Ramos (cell line): Measurements from ENCODE around the gene RPS6KB2.

Experiments used
- in situ Hi-C: fragments of 300-500 bp; cut with MboI; formaldehyde crosslinking; loops from one replicate; pipeline ENCODE4 v1.14.3; 2022; ENCODE audit warnings: low sequenced_read_pairs; ENCODE audit not compliant: unreplicated experiment

RPS6KB2 gene

GRCh38 chr11:67396587-67397389 lies 31.5 kb upstream of the RPS6KB2 start:
- in situ Hi-C loops = no loop called here

- in situ Hi-C loops = no loop called here
Measured at GRCh38 chr11:67397536-67397935, 30.8 kb upstream of the RPS6KB2 start.

GRCh38 chr11:67397986-67398660 lies 30.2 kb upstream of the RPS6KB2 start:
- in situ Hi-C loops = no loop called here

- in situ Hi-C loops = no loop called here
Measured at GRCh38 chr11:67398661-67399563, 29.4 kb upstream of the RPS6KB2 start.

- in situ Hi-C loops = loop anchor here (10.0 kb wide), 1 partner anchor 64 kb away; the partner anchor contains the start of gene TMEM134
Measured at GRCh38 chr11:67400251-67400941, 27.9 kb upstream of the RPS6KB2 start.

GRCh38 chr11:67400942-67401494 lies 27.3 kb upstream of the RPS6KB2 start:
- in situ Hi-C loops = loop anchor here (10.0 kb wide), 1 partner anchor 64 kb away; the partner anchor contains the start of gene TMEM134

- in situ Hi-C loops = loop anchor here (10.0 kb wide), 1 partner anchor 63 kb away; the partner anchor contains the start of gene TMEM134
Measured at GRCh38 chr11:67401495-67402191, 26.7 kb upstream of the RPS6KB2 start, which contains the start of gene PPP1CA. TSS of gene PPP1CA (minus strand) at chr11:67401858. CDS start at chr11:67401782, 76 bp downstream.

- in situ Hi-C loops = loop anchor here (10.0 kb wide), 1 partner anchor 62 kb away; the partner anchor contains the start of gene TMEM134
Measured at GRCh38 chr11:67402192-67402839, 26.0 kb upstream of the RPS6KB2 start.

GRCh38 chr11:67403085-67403484 lies 25.2 kb upstream of the RPS6KB2 start:
- in situ Hi-C loops = loop anchor here (10.0 kb wide), 1 partner anchor 62 kb away; the partner anchor contains the start of gene TMEM134

- in situ Hi-C loops = loop anchor here (10.0 kb wide), 1 partner anchor 60 kb away; the partner anchor contains the start of gene TMEM134
Measured at GRCh38 chr11:67404515-67405195, 23.6 kb upstream of the RPS6KB2 start.

GRCh38 chr11:67405196-67405567 lies 23.1 kb upstream of the RPS6KB2 start:
- in situ Hi-C loops = loop anchor here (10.0 kb wide), 1 partner anchor 60 kb away; the partner anchor contains the start of gene TMEM134

GRCh38 chr11:67405688-67406339 lies 22.5 kb upstream of the RPS6KB2 start:
- in situ Hi-C loops = loop anchor here (10.0 kb wide), 1 partner anchor 59 kb away; the partner anchor contains the start of gene TMEM134

- in situ Hi-C loops = loop anchor here (10.0 kb wide), 1 partner anchor 58 kb away; the partner anchor contains the start of gene TMEM134
Measured at GRCh38 chr11:67406420-67406968, 21.8 kb upstream of the RPS6KB2 start.

GRCh38 chr11:67406969-67407687 lies 21.2 kb upstream of the RPS6KB2 start:
- in situ Hi-C loops = loop anchor here (10.0 kb wide), 1 partner anchor 58 kb away; the partner anchor contains the start of gene TMEM134

- in situ Hi-C loops = loop anchor here (10.0 kb wide), 1 partner anchor 57 kb away; the partner anchor contains the start of gene TMEM134
Measured at GRCh38 chr11:67407688-67408163, 20.6 kb upstream of the RPS6KB2 start.
